ENCODE data around the gene LARP1. TPM values are rescaled to one million over a fixed set of nuclear protein-coding genes. Genes with fewer than 3 reads are reported as not detected.
A peak's percentile ranks its signal among the peaks of the same experiment; 100 is the strongest.

LARP1 gene
- total and polyA plus RNA-seq, 10 of the 15 experiments (the other 5 are each of a cell fraction or from before 2014, with no cell fraction given) = 22.6 to 227 (median 60.8) TPM

DNA sequence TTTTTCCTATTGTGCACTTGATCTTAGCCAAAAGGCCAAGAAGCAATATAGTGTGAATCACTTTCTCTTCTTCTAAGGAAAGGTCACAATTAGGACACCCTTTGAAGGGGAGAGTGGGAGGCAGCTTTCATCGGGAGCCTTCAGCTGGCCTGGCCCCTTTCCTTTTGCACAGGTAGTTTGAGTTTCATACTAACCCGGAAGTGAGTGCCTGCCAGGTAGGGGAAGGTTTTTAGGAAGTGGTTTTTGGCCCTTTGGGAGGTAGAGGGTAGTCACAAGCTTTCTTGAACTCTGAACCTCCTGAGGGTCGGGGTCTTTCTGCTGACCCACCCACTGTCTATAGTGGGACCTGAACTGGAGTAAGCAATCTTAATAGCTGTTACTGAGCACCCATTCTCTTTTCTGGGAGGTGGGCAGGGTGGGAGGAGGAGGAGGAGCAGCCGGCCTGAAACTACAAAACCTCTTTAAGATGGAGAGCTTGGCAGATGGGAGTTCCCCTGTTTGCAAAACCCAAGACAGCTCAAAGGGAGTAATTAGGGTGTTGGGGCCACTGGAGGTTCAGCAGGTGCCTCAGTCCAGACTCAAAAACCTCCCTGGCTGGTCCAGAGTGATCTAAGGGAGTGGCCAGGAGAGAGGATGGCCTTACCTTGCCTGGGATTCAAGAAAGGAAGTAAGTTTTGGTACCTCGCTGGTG, 6.0 kb downstream of the LARP1 start (continued):
- TF ChIP-seq KAT2A (conservative IDR thresholded peaks at IDR 0.05; ENCODE audit: control insufficient read depth, low read depth, low read length) (no peak), YY1 (IDR thresholded peaks at IDR 0.05; ENCODE audit: low read depth, low read length) (peak; percentile 35; the same call in 1 of the 2 replicates), BCL11A (IDR thresholded peaks at IDR 0.05; ENCODE audit: low read depth, low read length) (no peak)

DNA sequence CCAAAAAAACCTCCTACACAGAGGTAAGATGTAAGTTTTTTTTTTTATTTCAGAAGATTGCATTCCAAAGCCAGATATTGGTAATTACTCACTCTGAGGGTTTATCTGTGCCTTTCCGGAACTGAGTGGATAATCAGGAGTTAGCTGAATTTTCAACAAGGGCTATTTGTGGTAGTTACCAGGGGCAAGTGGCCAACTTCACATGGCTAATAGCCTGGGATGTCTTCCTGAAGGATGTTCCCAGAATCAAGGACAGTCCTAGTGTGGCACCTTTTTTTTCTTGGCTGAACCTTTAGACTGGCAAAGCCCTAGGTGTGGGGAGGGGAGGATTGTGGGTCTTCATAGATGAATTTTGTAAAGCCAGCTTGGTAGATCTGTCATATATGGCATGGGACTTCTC, 7.1 kb downstream of the LARP1 start:
- ATAC-seq = no peak
- WGBS (ENCODE audit: insufficient coverage, insufficient replicate concordance, low lambda C conversion rate, missing lambda C conversion rate) = 100% methylated on average over 1 of the region's 1 CpG
- no peak for DNase-seq (ENCODE audit: low read depth, low spot score)
- peaks cover 97% of the 10 kb centered on the region for H3K79me2 ChIP-seq (ENCODE audit: control insufficient read depth, insufficient read depth, low read length)
- peaks cover 12% of the 10 kb centered on the region for H4K20me1 ChIP-seq (ENCODE audit: control insufficient read depth, insufficient read depth)
- ChIA-PET RAD21 (ENCODE audit: unreplicated experiment) (no interaction called here), POLR2A (interaction anchor here (0.6 to 2.2 kb wide), 2 partner anchors 12 to 55 kb away, joined by 3 to 6 read pairs; no protein-coding TSS in a partner anchor), SMC1A (ENCODE audit: uncharacterized antibody, unreplicated experiment) (interaction anchor here (0.7 kb wide), 1 partner anchor 8 kb away, joined by 3 read pairs; no protein-coding TSS in a partner anchor), CTCF (interaction anchor here (0.7 kb wide), 1 partner anchor 9 kb away, joined by 3 read pairs; no protein-coding TSS in a partner anchor)
- FAIRE-seq = no peak
- H3K4me2 ChIP-seq (ENCODE audit: control insufficient read depth, insufficient read depth) = no peak overlapping the region; the same call in 1 of the 2 replicates
- H3K27me3 ChIP-seq (replicated peaks in 1 of 2; ENCODE audit: control insufficient read depth in 2 of 2, insufficient read depth in 2 of 2, low read length in 1 of 2) = no peaks in the 10 kb centered on the region
- no peak overlapping the region for H2AFZ ChIP-seq (ENCODE audit: control insufficient read depth, low read depth, low read length)
- H3K36me3 ChIP-seq (ENCODE audit: control insufficient read depth in 2 of 2, insufficient read depth in 2 of 2, low read length in 1 of 2) = peaks cover 2 to 5% of the 10 kb centered on the region in 2 experiments; a peak in 3 of 4 replicates
- no peak overlapping the region for H3K27ac ChIP-seq (ENCODE audit: control insufficient read depth, insufficient read depth)
- H3K4me3 ChIP-seq = peak overlapping the region; percentile 17; the same call in 1 of the 2 replicates
- intact Hi-C loops (cut with micrococcal nuclease; ENCODE audit: unreplicated experiment) = no loop called here
- in situ Hi-C loops (cut with MboI) = no loop called here
- TF ChIP-seq IKZF1 (conservative IDR thresholded peaks at IDR 0.05) (no peak), RFX5 (IDR thresholded peaks at IDR 0.05; ENCODE audit: low read depth, low read length) (no peak), NR2C2 (IDR thresholded peaks at IDR 0.05; ENCODE audit: borderline replicate concordance, control insufficient read depth, insufficient read length, low read depth) (no peak)
- TF ChIP-seq, protein P1, sequence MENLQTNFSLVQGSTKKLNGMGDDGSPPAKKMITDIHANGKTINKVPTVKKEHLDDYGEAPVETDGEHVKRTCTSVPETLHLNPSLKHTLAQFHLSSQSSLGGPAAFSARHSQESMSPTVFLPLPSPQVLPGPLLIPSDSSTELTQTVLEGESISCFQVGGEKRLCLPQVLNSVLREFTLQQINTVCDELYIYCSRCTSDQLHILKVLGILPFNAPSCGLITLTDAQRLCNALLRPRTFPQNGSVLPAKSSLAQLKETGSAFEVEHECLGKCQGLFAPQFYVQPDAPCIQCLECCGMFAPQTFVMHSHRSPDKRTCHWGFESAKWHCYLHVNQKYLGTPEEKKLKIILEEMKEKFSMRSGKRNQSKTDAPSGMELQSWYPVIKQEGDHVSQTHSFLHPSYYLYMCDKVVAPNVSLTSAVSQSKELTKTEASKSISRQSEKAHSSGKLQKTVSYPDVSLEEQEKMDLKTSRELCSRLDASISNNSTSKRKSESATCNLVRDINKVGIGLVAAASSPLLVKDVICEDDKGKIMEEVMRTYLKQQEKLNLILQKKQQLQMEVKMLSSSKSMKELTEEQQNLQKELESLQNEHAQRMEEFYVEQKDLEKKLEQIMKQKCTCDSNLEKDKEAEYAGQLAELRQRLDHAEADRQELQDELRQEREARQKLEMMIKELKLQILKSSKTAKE (IDR thresholded peaks at IDR 0.05; ENCODE audit: low read depth, poor library complexity, severe bottlenecking) = no peak
- no TSS peak for BruUV-seq (replicated peaks)
- H3K9ac ChIP-seq (ENCODE audit: control insufficient read depth, insufficient read depth, low read length) = no peak overlapping the region
- peaks cover 48% of the 10 kb centered on the region for H3K4me1 ChIP-seq (ENCODE audit: control insufficient read depth, insufficient read depth, low read length)
- H3K9me3 ChIP-seq (replicated peaks; ENCODE audit: control insufficient read depth, insufficient read depth, low read length) = no peaks in the 10 kb centered on the region

Data from GM12878 (cell line).